Stimulated activated CD4-positive, alpha-beta T cell treated with anti-CD3 and anti-CD28 coated beads, TNF-alpha, amount 100 ng/mL, for 4 hours (primary cell): ENCODE results near the gene SH3GLB2.
A peak's percentile ranks its signal among the peaks of the same experiment; 100 is the strongest.

ENCODE experiments used
- DNase-seq, 3 experiments: peaks; one replicate each; pipeline ENCODE4 v3.0.0-alpha.2; 2020; ENCODE audit warnings: low read depth in 3 of 3

The SH3GLB2 gene

GRCh38 chr9:129028192-129028966 lies at the start of gene SH3GLB2:
SH3GLB2 (minus strand) TSS chr9:129028331; CDS start chr9:129028154, 177 bp downstream.
- DNase-seq, result peak; percentile 91 to 96 (median 92)

- DNase-seq, result no peak
These were observed 49.1 kb upstream of the SH3GLB2 start for GRCh38 chr9:129077236-129077635.

- no peak for DNase-seq
These were observed 48.5 kb upstream of the SH3GLB2 start for GRCh38 chr9:129076640-129077037.

- DNase-seq, result no peak
These were observed 48.0 kb upstream of the SH3GLB2 start for GRCh38 chr9:129075996-129076639.

- no peak for DNase-seq
These were observed 46.0 kb upstream of the SH3GLB2 start for GRCh38 chr9:129074106-129074505.

DNA sequence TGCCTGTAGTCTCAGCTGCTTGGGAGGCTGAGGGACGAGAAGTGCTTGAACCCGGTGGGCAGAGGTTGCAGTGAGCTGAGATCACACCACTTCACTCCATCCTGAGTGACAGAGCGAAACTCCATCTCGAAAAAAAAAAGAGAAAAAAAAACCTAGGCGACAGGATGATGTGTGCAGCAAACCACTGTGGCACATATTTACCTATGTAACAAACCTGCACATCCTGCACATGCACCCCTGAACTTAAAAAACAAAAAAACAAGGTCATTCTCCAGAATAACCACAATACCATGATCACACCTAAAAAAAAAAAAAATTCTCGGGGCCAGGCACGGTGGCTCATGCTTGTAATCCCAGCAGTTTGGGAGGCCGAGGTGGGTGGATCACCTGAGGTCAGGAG lies 45.3 kb upstream of the SH3GLB2 start:
- no peak for DNase-seq

DNA sequence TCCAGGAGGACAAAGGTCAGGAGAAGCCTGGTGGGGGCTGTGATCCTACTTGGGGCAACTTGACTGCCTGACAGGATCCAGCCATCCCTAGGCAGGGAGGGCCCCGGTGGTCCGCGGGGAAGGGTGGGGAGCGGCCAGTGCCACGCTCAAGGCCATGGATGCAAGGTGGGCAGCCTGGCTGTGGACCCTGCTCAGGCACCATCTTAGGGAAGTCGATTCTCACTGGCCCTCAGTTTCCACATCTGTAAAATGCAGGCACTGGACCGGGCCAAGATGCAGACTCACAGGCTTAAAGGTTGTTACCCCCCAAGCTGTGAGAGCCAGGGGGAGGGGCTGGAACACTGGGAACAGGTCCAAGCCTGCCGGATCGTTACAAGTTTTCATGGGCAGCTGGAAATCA lies 44.0 kb upstream of the SH3GLB2 start:
- no peak for DNase-seq

DNA sequence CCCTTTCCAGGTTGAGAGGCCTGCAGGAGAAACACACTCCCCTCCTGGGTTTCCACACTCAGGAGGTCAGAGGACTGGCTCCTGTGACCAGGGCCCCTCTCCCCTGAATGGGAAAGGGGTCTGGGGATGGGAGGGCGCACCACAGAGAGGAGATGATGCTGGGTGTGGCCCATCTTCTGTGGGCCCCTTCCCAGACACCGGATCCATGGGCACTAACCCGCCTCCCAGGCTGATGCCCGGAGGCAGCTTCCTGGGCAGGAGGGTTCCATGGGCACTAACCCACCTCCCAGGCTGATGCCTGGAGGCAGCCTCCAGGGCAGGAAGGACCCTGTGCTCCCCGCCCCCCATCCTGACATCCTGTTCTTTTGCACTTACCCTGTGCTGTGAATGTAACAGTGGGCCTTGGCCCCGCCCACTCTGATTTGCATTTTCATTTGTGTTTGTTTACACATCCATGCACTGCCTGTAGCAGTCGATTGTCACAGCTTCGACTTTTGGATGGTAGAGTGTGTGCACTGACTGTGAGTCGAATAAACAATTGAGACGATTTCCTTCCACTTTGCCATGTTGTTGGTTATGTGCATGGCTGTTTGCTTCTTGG lies 43.5 kb upstream of the SH3GLB2 start:
- DNase-seq, result no peak

DNA sequence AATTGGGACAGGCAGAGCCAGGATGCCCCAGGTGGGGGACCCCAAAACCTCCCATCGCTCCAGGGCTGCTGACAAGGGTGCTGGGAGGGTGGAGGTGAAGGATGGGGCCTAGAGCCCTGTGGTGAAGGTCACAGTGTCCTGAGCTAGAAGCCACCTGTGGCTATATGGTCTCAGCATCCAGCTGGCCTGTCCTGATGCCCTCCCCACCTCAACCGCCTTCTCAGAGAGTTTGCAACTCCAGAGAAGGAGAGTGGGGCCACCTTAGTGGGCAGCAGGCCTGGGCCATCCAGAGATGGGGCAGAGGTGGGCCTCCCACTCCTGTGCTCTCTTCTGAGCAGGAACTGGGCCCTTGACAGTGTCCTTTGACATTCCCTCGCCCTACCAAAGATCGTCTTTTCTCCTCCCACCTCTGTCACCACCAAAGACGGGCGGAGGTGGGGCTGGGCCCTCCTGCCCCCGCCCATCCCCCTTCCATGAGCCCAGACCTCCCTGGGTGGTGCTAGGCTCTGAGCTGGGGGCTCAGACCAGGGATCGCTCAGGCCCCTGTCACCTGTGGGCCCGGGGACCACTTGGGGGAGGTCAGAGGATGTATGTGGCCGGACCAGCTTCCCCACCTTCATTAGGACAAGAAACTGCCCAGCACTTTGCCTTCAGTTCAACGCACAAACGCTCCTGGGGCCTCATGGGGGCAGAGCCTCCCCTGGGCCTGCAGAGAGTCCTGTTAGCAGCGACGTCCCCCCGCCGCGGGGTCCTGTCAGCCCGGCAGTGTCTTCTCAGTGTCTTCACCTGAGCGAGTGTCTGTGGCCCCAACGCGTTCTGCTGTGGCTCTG lies 42.8 kb upstream of the SH3GLB2 start:
- no peak for DNase-seq

- no peak for DNase-seq
These were observed 41.9 kb upstream of the SH3GLB2 start for GRCh38 chr9:129069862-129070641.

DNA sequence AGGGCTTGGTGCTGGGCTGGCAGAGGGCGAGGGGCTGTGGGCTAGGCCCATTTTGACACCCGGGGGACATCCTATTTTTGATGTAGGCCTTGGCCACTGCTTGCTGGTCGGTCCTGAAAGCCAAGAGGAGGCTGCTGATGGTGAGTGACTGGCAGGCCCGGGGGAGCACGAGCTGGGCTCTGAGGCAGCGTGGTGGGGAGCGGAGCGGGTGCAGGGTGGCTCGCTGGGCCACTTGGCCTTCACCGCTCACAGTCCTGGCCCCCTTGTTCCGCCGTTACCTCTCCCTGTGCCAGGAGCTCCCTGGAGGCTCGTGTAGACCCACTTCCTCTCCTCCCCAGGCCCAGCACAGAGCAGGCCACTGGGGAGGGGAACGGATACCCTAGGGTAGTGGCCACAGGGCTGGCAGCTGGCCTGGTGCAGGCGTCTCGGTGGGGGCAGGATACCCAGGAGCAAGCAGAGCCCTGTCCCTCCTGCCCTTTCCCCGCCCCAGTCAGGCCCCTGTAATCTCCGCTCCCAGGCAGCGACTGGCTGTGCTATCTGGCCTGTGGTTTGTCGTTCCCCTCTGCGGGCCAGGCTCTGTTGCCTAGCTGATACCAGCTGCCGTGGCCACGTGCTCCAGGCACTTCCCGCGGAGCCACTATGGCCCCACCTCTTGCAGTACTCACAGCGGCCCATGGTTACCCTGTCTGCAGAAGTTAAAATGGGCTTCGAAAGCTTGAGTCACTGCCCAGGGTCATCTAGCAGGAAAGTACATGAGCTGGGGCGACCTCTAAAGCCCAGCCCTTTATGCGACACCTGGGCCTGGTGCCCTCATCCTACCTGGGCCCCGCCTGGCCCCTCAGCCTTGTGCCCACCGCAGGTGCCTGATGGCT lies 41.1 kb upstream of the SH3GLB2 start:
- DNase-seq, result peak; percentile 17 to 21 (median 19)

GRCh38 chr9:129068110-129068509 lies 40.0 kb upstream of the SH3GLB2 start:
- DNase-seq, result no peak

DNA sequence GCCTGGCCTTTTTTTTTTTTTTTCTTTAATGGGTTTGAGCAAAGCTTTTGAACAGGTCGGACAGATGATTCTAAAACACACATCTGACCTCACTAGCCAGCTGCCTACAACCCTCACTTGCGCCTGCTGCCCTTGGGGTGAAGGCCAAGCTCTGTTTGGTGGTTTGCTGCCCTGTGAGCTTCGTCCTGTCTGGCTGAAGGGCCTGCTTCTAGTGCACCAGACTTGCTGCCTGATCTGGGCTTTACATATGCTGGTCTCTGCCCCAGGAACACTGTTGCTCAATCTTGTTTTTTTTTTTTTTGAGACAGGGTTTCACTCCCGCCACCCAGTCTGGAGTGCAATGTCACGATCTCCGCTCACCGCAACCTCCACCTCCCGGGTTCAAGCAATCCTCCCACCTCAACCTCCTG lies 36.4 kb upstream of the SH3GLB2 start:
- DNase-seq, result no peak

- no peak for DNase-seq
These were observed 34.9 kb upstream of the SH3GLB2 start for GRCh38 chr9:129063061-129063460.

DNA sequence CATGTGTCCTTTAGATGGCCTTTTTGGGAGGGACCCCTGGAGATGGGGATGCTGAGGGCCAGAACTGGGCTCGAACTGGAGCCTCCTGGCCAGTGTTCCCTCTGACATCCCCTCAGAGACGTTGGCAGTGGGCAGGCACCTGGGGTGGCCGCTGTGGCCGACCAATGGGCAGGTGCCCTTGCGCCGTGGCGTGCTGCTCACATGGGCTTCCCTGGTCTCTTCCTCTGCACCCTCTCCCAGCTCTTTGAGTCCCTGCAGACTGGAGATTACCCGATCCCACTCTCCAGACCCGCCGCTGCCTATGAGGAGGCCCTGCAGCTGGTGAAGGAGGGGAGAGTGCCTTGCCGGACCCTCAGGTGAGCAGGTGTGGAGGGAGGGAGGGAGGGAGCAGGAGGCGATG lies 32.9 kb upstream of the SH3GLB2 start:
- no peak for DNase-seq

DNA sequence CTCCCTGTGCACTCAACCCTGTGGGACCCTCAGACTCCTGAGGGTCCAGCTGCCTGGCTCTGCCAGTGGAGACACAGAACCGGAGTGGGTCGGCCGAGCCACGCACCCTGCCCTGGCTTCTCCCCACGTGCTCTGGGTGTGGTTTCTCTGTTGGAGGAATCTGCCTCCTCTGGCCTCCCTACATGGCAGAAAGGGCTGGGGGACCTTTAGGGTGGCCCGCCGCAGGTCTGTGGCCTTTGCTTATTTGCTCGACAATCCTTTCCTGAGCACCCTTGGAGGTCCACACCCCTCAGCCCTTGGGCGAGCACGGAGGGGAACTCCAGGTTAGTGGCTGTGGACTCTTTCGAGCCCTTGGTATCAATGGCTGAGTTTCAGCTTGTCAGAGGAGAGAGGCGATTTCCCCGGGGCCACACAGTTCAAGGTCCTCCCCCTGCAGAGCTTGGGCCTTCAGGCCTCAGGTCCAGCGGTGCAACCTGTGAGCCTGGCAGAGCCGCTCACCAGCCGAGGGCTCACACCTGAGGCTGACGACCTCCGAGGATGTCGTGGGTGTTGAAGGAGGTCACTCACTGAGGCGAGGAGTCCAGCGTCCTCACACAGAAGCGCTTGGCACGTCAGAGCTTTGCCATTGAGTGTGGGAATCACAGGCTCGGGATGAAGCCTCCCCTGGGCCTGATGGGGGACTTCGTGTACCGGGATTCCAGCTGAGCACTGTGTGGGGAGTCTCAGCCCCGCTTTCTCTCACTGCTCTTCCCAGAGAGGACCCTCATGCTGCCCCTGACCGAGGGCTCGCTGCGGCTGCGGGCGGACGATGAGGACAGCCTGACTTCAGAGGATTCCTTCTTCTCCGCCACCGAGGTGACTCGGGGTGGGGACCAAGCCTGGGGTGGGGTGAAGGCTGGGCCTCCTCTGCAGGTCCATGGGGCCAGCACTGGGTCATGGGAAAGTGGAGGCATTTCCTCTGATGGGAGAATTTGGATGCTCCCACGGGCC lies 32.0 kb upstream of the SH3GLB2 start:
- no peak for DNase-seq

GRCh38 chr9:129058965-129059795 lies 31.0 kb upstream of the SH3GLB2 start:
- no peak for DNase-seq
